Karpas-422 (cell line): ENCODE measurements around the gene PPP1R14B. TPM values are rescaled to one million over a fixed set of nuclear protein-coding genes. Genes with fewer than 3 reads are reported as not detected.
A peak's percentile ranks its signal among the peaks of the same experiment; 100 is the strongest.

Experiments
- DNase-seq: peaks from one replicate; pipeline ENCODE4 v3.0.0-alpha.2; 2015
- H2AFZ ChIP-seq: fragments of 200-600 bp; sonication (generic); 2 replicates; pipeline ENCODE4 v1.6.1; 2014; ENCODE audit warnings: antibody characterized with exemption, low read length, mixed read lengths
- H3K27ac ChIP-seq: fragments of 200-600 bp; sonication (generic); 2 replicates; pipeline ENCODE4 v1.5.1; 2014; ENCODE audit warnings: mild to moderate bottlenecking, low read length, moderate library complexity
- H3K27me3 ChIP-seq: fragments of 200-600 bp; sonication (generic); 2 replicates; pipeline ENCODE4 v1.6.1; 2014; ENCODE audit warnings: low read length, mixed read lengths
- H3K36me3 ChIP-seq: fragments of 200-600 bp; sonication (generic); 2 replicates; pipeline ENCODE4 v1.6.1; 2014; ENCODE audit warnings: low read length, mixed read lengths; ENCODE audit not compliant: insufficient read depth
- H3K4me1 ChIP-seq: fragments of 200-600 bp; sonication (generic); 2 replicates; pipeline ENCODE4 v1.6.1; 2014; ENCODE audit warnings: mild to moderate bottlenecking, low read length, mixed read lengths
- H3K4me2 ChIP-seq: fragments of 200-600 bp; sonication (generic); 2 replicates; pipeline ENCODE4 v1.6.1; 2014; ENCODE audit warnings: low read length, low read depth, mild to moderate bottlenecking; ENCODE audit not compliant: poor library complexity, severe bottlenecking
- H3K4me3 ChIP-seq: fragments of 200-600 bp; sonication (generic); 2 replicates; pipeline ENCODE4 v1.5.1; 2014; ENCODE audit warnings: mild to moderate bottlenecking, antibody characterized with exemption, low read length, mixed read lengths
- H3K79me2 ChIP-seq: fragments of 200-600 bp; sonication (generic); 2 replicates; pipeline ENCODE4 v1.6.1; 2014; ENCODE audit warnings: mild to moderate bottlenecking, low read length, mixed read lengths
- H3K9ac ChIP-seq: fragments of 200-600 bp; sonication (generic); 2 replicates; pipeline ENCODE4 v1.6.0; 2014; ENCODE audit warnings: low read length
- H3K9me2 ChIP-seq: fragments of 200-600 bp; sonication (generic), shearing (Covaris generic); replicated peaks from 2 replicates; pipeline ENCODE4 v1.6.0; 2014; ENCODE audit warnings: mild to moderate bottlenecking, low read length, moderate library complexity; ENCODE audit not compliant: insufficient read depth
- H3K9me3 ChIP-seq: fragments of 300-700, 200-600 bp; sonication (generic); 2 replicates; pipeline ENCODE4 v1.6.1; 2014; ENCODE audit warnings: low read length, mixed read lengths
- H4K20me1 ChIP-seq: fragments of 200-600 bp; sonication (generic); 2 replicates; pipeline ENCODE4 v1.6.1; 2014; ENCODE audit warnings: mild to moderate bottlenecking, antibody characterized with exemption, low read length, low read depth; ENCODE audit not compliant: insufficient read depth
- total RNA-seq: library from RNA; depleted of rRNA; stranded (reverse); fragments of >200 nt; shearing (Covaris generic); gene quantifications from 2 replicates; pipeline ENCODE4 v1.2.3, GENCODE V29; 2014; ENCODE audit warnings: low replicate concordance

Gene PPP1R14B
- total RNA-seq, 1 experiment from 2014 or later = 111 TPM

DNA sequence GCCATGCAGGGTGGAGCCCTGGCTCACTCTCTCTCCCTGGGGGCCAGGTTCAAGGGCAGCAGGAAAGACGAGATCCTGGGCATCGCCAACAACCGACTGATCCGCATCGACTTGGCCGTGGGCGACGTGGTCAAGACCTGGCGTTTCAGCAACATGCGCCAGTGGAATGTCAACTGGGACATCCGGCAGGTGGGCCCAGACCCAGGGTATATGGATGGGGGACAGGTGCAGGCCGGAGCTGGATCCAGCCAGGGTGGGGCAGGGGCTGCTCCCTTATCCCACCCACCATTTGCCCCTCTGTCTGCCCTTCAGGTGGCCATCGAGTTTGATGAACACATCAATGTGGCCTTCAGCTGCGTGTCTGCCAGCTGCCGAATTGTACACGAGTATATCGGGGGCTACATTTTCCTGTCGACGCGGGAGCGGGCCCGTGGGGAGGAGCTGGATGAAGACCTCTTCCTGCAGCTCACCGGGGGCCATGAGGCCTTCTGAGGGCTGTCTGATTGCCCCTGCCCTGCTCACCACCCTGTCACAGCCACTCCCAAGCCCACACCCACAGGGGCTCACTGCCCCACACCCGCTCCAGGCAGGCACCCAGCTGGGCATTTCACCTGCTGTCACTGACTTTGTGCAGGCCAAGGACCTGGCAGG, 23.6 kb downstream of the PPP1R14B start:
- H3K4me1 ChIP-seq = peaks cover 37% of the 10 kb centered on the region
- no peak for DNase-seq
- H2AFZ ChIP-seq = no peak overlapping the region
- no peak overlapping the region; the same call in 1 of the 2 replicates for H3K9ac ChIP-seq
- H4K20me1 ChIP-seq = no peaks in the 10 kb centered on the region
- no peak overlapping the region for H3K4me2 ChIP-seq
- no peaks in the 10 kb centered on the region for H3K9me2 ChIP-seq
- H3K4me3 ChIP-seq = no peak overlapping the region
- no peaks in the 10 kb centered on the region for H3K27me3 ChIP-seq
- peak overlapping the region; percentile 87 for H3K27ac ChIP-seq
- peaks cover 5% of the 10 kb centered on the region; the same call in 1 of the 2 replicates for H3K36me3 ChIP-seq
- H3K9me3 ChIP-seq = no peaks in the 10 kb centered on the region
- H3K79me2 ChIP-seq = peaks cover 16% of the 10 kb centered on the region

DNA sequence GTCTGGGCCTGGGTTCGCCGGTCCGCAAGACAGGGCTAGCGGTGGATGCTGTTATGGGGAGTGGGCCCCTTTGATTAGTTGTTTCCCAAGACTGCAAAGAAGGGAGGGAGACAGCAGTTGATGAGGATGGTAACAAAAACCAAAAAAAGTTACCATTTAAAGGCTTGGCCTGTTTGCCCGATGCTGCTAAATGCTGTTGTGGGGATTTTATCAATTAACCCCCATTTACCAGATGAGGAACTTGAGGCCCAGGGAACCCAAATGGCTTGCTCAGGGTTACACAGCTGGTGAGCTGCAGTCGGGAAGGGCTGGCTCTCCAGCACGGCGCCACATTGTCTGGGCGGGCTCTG, 24.1 kb downstream of the PPP1R14B start:
- peaks cover 36% of the 10 kb centered on the region for H3K4me1 ChIP-seq
- H3K9me3 ChIP-seq = no peaks in the 10 kb centered on the region
- no peak overlapping the region for H3K4me2 ChIP-seq
- H2AFZ ChIP-seq = no peak overlapping the region
- peaks cover 5% of the 10 kb centered on the region; the same call in 1 of the 2 replicates for H3K36me3 ChIP-seq
- no peak overlapping the region for H3K9ac ChIP-seq
- no peak overlapping the region for H3K27ac ChIP-seq
- H3K4me3 ChIP-seq = no peak overlapping the region
- H4K20me1 ChIP-seq = no peaks in the 10 kb centered on the region
- DNase-seq = no peak
- peaks cover 16% of the 10 kb centered on the region for H3K79me2 ChIP-seq
- H3K9me2 ChIP-seq = no peaks in the 10 kb centered on the region
- no peaks in the 10 kb centered on the region for H3K27me3 ChIP-seq

GRCh38 chr11:64220798-64221197, 25.9 kb downstream of the PPP1R14B start:
- no peak for DNase-seq
- H4K20me1 ChIP-seq = no peaks in the 10 kb centered on the region
- no peaks in the 10 kb centered on the region for H3K27me3 ChIP-seq
- no peak overlapping the region for H3K4me2 ChIP-seq
- H3K36me3 ChIP-seq = peaks cover 5% of the 10 kb centered on the region; the same call in 1 of the 2 replicates
- H3K4me1 ChIP-seq = peaks cover 26% of the 10 kb centered on the region
- H3K4me3 ChIP-seq = no peak overlapping the region
- H3K9me2 ChIP-seq = no peaks in the 10 kb centered on the region
- no peak overlapping the region for H3K9ac ChIP-seq
- no peak overlapping the region for H3K27ac ChIP-seq
- H3K9me3 ChIP-seq = no peaks in the 10 kb centered on the region
- 0 out of 2 replicates have a peak, but pooled peaks cover 3% of the 10 kb centered on the region for H3K79me2 ChIP-seq
- H2AFZ ChIP-seq = no peak overlapping the region

GRCh38 chr11:64220271-64220670, 26.5 kb downstream of the PPP1R14B start:
- no peak for DNase-seq
- Histone ChIP-seq H3K4me2 (no peak overlapping the region), H3K4me3 (no peak overlapping the region), H2AFZ (no peak overlapping the region), H3K9me2 (no peaks in the 10 kb centered on the region), H3K9me3 (no peaks in the 10 kb centered on the region), H3K79me2 (0 out of 2 replicates have a peak, but pooled peaks cover 3% of the 10 kb centered on the region), H3K9ac (no peak overlapping the region), H3K27me3 (no peaks in the 10 kb centered on the region), H3K36me3 (peaks cover 5% of the 10 kb centered on the region; the same call in 1 of the 2 replicates), H3K4me1 (peaks cover 28% of the 10 kb centered on the region), H4K20me1 (no peaks in the 10 kb centered on the region), H3K27ac (no peak overlapping the region)

DNA sequence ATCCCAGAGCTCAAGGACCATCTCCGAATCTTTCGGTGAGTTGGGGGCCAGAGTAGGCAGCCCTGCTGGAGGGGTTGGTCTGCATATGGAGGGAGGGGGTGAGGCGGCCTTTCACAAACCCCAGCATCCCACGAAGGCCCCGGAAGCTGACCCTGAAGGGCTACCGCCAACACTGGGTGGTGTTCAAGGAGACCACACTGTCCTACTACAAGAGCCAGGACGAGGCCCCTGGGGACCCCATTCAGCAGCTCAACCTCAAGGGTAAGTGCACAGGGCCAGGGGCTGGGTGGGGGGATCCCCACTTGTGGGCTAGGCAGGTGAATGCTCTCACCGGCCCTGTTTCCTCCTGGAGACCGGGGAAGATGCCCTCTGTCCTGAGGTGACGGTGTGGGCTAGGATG, 27.0 kb downstream of the PPP1R14B start:
- Histone ChIP-seq H3K9ac (no peak overlapping the region), H3K9me3 (no peaks in the 10 kb centered on the region), H3K4me2 (no peak overlapping the region), H3K27me3 (no peaks in the 10 kb centered on the region), H3K79me2 (no peaks in the 10 kb centered on the region), H3K36me3 (peaks cover 5% of the 10 kb centered on the region; the same call in 1 of the 2 replicates), H3K4me3 (no peak overlapping the region), H3K9me2 (no peaks in the 10 kb centered on the region), H2AFZ (no peak overlapping the region), H4K20me1 (no peaks in the 10 kb centered on the region), H3K4me1 (peaks cover 28% of the 10 kb centered on the region), H3K27ac (no peak overlapping the region)
- DNase-seq = no peak

DNA sequence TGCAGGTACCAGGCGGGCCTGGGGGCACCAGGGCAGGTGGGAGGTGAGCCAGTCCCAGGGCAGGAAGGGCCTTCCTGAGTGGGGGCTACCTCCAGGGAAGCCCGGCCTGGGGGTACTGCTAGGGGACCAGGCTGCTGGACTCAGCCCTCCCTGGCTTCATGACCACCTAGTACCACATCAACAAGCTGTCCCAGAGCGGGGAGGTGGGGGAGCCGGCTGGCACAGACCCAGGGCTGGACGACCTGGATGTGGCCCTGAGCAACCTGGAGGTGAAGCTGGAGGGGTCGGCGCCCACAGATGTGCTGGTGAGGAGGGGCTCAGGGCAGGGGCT, 27.4 kb downstream of the PPP1R14B start:
- Histone ChIP-seq H3K4me3 (no peak overlapping the region), H3K27ac (no peak overlapping the region), H3K9me3 (no peaks in the 10 kb centered on the region), H3K9ac (no peak overlapping the region), H2AFZ (no peak overlapping the region), H3K4me2 (no peak overlapping the region), H3K9me2 (no peaks in the 10 kb centered on the region), H4K20me1 (no peaks in the 10 kb centered on the region), H3K36me3 (peaks cover 5% of the 10 kb centered on the region; the same call in 1 of the 2 replicates), H3K27me3 (no peaks in the 10 kb centered on the region), H3K79me2 (no peaks in the 10 kb centered on the region), H3K4me1 (peaks cover 28% of the 10 kb centered on the region)
- no peak for DNase-seq

DNA sequence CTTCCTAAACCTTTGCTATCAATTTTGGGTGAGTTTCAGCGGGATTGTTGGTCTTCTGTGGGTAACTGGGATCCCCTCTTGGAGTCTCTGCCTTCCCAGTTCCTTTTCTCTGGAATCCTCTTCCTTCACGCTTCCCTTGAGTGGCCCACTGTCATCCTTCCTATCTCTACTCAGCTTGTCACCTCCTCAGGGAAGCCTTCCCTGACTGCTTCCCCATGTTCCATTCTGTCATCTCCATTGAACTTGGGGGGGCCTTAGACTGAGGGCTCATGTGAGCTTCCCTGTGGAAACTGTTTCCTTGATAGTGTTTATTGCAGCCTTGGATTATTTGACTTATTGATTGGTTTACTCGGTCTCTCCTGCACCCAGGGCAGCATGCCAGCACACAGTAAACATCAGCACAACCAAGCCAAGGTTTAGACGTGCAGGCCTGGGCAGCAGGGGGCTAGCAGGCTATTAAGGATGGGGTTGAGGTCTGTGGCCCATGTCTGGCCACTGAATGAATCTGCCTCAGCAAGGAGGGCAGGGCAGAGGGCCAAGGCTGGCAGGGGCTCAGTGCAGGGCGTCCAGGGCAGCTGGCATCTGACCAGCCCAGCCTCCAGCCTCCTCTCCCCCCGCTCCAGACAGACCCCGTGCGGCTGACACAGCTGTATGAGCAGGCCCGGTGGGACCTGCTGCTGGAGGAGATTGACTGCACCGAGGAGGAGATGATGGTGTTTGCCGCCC, 28.0 kb downstream of the PPP1R14B start:
- Histone ChIP-seq H3K4me2 (no peak overlapping the region), H3K27ac (no peak overlapping the region), H3K9ac (no peak overlapping the region), H3K4me1 (peaks cover 28% of the 10 kb centered on the region), H3K9me2 (no peaks in the 10 kb centered on the region), H2AFZ (no peak overlapping the region), H3K27me3 (no peaks in the 10 kb centered on the region), H3K9me3 (no peaks in the 10 kb centered on the region), H4K20me1 (no peaks in the 10 kb centered on the region), H3K36me3 (peaks cover 9% of the 10 kb centered on the region; the same call in 1 of the 2 replicates), H3K79me2 (no peaks in the 10 kb centered on the region), H3K4me3 (no peak overlapping the region)
- DNase-seq = no peak

- Histone ChIP-seq H2AFZ (no peak overlapping the region), H3K27me3 (no peaks in the 10 kb centered on the region), H3K36me3 (peaks cover 15% of the 10 kb centered on the region; the same call in 1 of the 2 replicates), H3K9me2 (no peaks in the 10 kb centered on the region), H3K4me1 (peaks cover 40% of the 10 kb centered on the region), H3K27ac (no peak overlapping the region), H3K4me3 (no peak overlapping the region), H3K4me2 (no peak overlapping the region), H3K9me3 (no peaks in the 10 kb centered on the region), H4K20me1 (no peaks in the 10 kb centered on the region), H3K79me2 (no peaks in the 10 kb centered on the region), H3K9ac (no peak overlapping the region)
- no peak for DNase-seq
These were observed 29.9 kb downstream of the PPP1R14B start for GRCh38 chr11:64216879-64217278.
